ENCODE measurements around the gene NPAS3. TPM values are rescaled to one million over a fixed set of nuclear protein-coding genes. Genes with fewer than 3 reads are reported as not detected.

NPAS3 gene
- total and polyA plus RNA-seq, 2 of the 13 experiments (the other 11 are each of a cell fraction or from before 2014, with no cell fraction given), result not detected

DNA sequence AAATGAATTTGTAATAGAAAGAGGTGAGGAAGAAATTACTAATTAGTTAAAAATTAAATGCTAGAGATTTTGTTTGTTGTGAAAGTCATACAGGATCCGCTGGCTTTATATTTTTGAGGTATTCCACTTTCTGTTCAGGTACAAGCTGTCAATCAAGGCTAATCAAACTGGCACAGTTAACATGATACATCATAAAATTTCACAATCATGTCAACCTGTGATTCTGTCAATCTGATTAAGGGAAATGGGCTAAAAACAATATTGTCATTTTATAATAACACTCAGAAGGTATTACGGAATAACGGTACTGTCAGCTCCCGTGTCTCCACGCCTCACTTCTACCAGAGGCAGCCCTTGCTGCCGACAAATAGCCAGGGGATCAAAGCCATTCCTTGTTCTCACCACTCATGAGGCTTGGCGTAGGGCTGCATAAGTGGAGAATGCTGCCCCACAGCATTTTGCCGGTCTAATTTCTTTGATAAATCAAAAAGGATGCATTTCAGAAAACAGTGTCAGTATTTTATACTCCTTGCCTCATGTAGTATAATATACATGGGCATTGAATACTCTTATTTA is 352.9 kb downstream of the NPAS3 start:
- in situ Hi-C loops (cut with HindIII; ENCODE audit: extremely low pct_ligation_motif_present, low pct_unique_long_range_greater_than_20kb), result no loop called here
- BruUV-seq (replicated peaks), result no TSS peak
- no peak overlapping the region for H3K9ac ChIP-seq (ENCODE audit: insufficient read depth, low read depth, low read length)
- no peak overlapping the region for H3K27ac ChIP-seq (ENCODE audit: extremely low read length, insufficient read depth, low read length)
- DNase-seq (ENCODE audit: low spot score) (no peak), ATAC-seq (no peak; the same call in 2 of the 3 replicates), FAIRE-seq (no peak)
- ChIA-PET CTCF (ENCODE audit: low intra/inter-chr PET ratio, low total read pairs) (no interaction called here), POLR2A (no interaction called here)
- no peaks in the 10 kb centered on the region; a peak in 1 of 5 replicates for H3K27me3 ChIP-seq (ENCODE audit: control insufficient read depth in 1 of 2, insufficient read depth in 2 of 2, low read length in 2 of 2)
- no peaks in the 10 kb centered on the region for H3K36me3 ChIP-seq (replicated peaks in 1 of 2; ENCODE audit: control insufficient read depth in 1 of 2, insufficient read depth in 2 of 2, low read length in 2 of 2)
- H2AFZ ChIP-seq (ENCODE audit: low read length), result no peak overlapping the region
- no peaks in the 10 kb centered on the region for H3K4me1 ChIP-seq (ENCODE audit: insufficient read depth, low read length)
- no peaks in the 10 kb centered on the region for H3K79me2 ChIP-seq (ENCODE audit: insufficient read depth, low read length)
- H3K4me2 ChIP-seq (ENCODE audit: low read depth, low read length), result no peak overlapping the region
- H4K20me1 ChIP-seq (ENCODE audit: insufficient read depth, low read length), result no peaks in the 10 kb centered on the region
- no peak for TF ChIP-seq ZSCAN29 (CRISPR knock-in tag; conservative IDR thresholded peaks at IDR 0.05)
- TF ChIP-seq GATAD1 (CRISPR knock-in tag; IDR thresholded peaks at IDR 0.05), result no peak
- TF ChIP-seq, protein P1, sequence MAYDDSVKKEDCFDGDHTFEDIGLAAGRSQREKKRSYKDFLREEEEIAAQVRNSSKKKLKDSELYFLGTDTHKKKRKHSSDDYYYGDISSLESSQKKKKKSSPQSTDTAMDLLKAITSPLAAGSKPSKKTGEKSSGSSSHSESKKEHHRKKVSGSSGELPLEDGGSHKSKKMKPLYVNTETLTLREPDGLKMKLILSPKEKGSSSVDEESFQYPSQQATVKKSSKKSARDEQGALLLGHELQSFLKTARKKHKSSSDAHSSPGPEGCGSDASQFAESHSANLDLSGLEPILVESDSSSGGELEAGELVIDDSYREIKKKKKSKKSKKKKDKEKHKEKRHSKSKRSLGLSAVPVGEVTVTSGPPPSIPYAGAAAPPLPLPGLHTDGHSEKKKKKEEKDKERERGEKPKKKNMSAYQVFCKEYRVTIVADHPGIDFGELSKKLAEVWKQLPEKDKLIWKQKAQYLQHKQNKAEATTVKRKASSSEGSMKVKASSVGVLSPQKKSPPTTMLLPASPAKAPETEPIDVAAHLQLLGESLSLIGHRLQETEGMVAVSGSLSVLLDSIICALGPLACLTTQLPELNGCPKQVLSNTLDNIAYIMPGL (CRISPR knock-in tag; IDR thresholded peaks at IDR 0.05; ENCODE audit: borderline replicate concordance in 1 of 2, low read depth in 1 of 2), result no peak
- no peak for TF ChIP-seq TAF1 (CRISPR knock-in tag; IDR thresholded peaks at IDR 0.05)
- TF ChIP-seq CREM (IDR thresholded peaks at IDR 0.05), result no peak
- no peak for TF ChIP-seq CREM (CRISPR knock-in tag; IDR thresholded peaks at IDR 0.05)
- TF ChIP-seq, protein P2, sequence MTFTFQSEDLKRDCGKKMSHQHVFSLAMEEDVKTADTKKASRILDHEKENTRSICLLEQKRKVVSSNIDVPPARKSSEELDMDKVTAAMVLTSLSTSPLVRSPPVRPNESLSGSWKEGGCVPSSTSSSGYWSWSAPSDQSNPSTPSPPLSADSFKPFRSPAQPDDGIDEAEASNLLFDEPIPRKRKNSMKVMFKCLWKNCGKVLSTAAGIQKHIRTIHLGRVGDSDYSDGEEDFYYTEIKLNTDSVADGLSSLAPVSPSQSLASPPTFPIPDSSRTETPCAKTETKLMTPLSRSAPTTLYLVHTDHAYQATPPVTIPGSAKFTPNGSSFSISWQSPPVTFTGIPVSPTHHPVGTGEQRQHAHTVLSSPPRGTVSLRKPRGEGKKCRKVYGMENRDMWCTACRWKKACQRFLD (CRISPR knock-in tag; IDR thresholded peaks at IDR 0.05; ENCODE audit: borderline replicate concordance), result no peak
- TF ChIP-seq, protein P3, sequence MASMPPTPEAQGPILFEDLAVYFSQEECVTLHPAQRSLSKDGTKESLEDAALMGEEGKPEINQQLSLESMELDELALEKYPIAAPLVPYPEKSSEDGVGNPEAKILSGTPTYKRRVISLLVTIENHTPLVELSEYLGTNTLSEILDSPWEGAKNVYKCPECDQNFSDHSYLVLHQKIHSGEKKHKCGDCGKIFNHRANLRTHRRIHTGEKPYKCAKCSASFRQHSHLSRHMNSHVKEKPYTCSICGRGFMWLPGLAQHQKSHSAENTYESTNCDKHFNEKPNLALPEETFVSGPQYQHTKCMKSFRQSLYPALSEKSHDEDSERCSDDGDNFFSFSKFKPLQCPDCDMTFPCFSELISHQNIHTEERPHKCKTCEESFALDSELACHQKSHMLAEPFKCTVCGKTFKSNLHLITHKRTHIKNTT (CRISPR knock-in tag; IDR thresholded peaks at IDR 0.05), result no peak
- 0 out of 2 replicates have a peak, but pooled peaks have one; percentile 22 for TF ChIP-seq CEBPB (IDR thresholded peaks at IDR 0.05; ENCODE audit: borderline replicate concordance, low read depth, low read length)
- 26% methylated on average over 8 of the region's 8 CpGs for WGBS (ENCODE audit: low lambda C conversion rate)
- H3K9me3 ChIP-seq (ENCODE audit: low read length), result peaks cover 11% of the 10 kb centered on the region; the same call in 1 of the 2 replicates
- H3K4me3 ChIP-seq (replicated peaks in 1 of 3; ENCODE audit: insufficient read depth in 1 of 3, low read depth in 2 of 3, low read length in 3 of 3), result no peak overlapping the region
- intact Hi-C loops (cut with micrococcal nuclease; ENCODE audit: unreplicated experiment), result no loop called here

Measured in HepG2 (cell line).